Stimulated activated effector memory CD8-positive, alpha-beta T cell treated with anti-CD3 and anti-CD28 coated beads, Interleukin-12 subunit alpha, Interleukin-12 subunit beta, amount 100 ng/mL, for 72 hours (primary cell): ENCODE measurements around the gene NFKB1.
A peak's percentile ranks its signal among the peaks of the same experiment; 100 is the strongest.
"Not testable (repeated sequence)": the region's sequence is repeated elsewhere in the genome, so short reads cannot be mapped to it uniquely, and the experiment has no call there.

Experiments used
- ATAC-seq: fragments of 150-1000 bp; cut with Tn5 transposase; 2 replicates; pipeline ENCODE4 v1.10.0; 2021
- DNase-seq, 2 donors: peaks; one replicate each; pipeline ENCODE4 v3.0.0; 2021 to 2022; ENCODE audit warnings: low spot score in 2 of 2
- H3K27ac Mint-ChIP-seq: one replicate; pipeline ENCODE4 v1.8.0; 2022; ENCODE audit warnings: mild to moderate bottlenecking, mixed read lengths
- H3K36me3 Mint-ChIP-seq: one replicate; pipeline ENCODE4 v1.8.0; 2022; ENCODE audit warnings: mild to moderate bottlenecking, mixed read lengths
- H3K4me1 Mint-ChIP-seq: one replicate; pipeline ENCODE4 v1.8.0; 2022; ENCODE audit warnings: mixed read lengths
- H3K4me3 Mint-ChIP-seq: one replicate; pipeline ENCODE4 v1.8.0; 2022; ENCODE audit warnings: mild to moderate bottlenecking, mixed read lengths
- H3K9me3 Mint-ChIP-seq: one replicate; pipeline ENCODE4 v1.8.0; 2022; ENCODE audit warnings: mixed read lengths

NFKB1 gene

GRCh38 chr4:102604222-102604940 lies 103.2 kb downstream of the NFKB1 start:
- H3K36me3 Mint-ChIP-seq = peaks cover 98% of the 10 kb centered on the region
- no peak overlapping the region for H3K4me3 Mint-ChIP-seq
- peaks cover 40% of the 10 kb centered on the region for H3K4me1 Mint-ChIP-seq
- H3K27ac Mint-ChIP-seq = peak overlapping the region; percentile 74
- ATAC-seq (no peak), DNase-seq (no peak)
- no peaks in the 10 kb centered on the region for H3K9me3 Mint-ChIP-seq

- peaks cover 45% of the 10 kb centered on the region for H3K4me1 Mint-ChIP-seq
These were observed 105.1 kb downstream of the NFKB1 start for GRCh38 chr4:102606261-102606660.

GRCh38 chr4:102606846-102607450 lies 105.8 kb downstream of the NFKB1 start:
- ATAC-seq (no peak), DNase-seq (no peak)
- peaks cover 98% of the 10 kb centered on the region for H3K36me3 Mint-ChIP-seq
- H3K4me1 Mint-ChIP-seq = peaks cover 51% of the 10 kb centered on the region
- no peaks in the 10 kb centered on the region for H3K9me3 Mint-ChIP-seq
- peak overlapping the region; percentile 84 for H3K27ac Mint-ChIP-seq
- no peak overlapping the region for H3K4me3 Mint-ChIP-seq

More at GRCh38 chr4:102606261-102606660, 105.1 kb downstream of the NFKB1 start:
- Mint-ChIP-seq H3K27ac (peak overlapping the region; percentile 84), H3K36me3 (peaks cover 98% of the 10 kb centered on the region), H3K9me3 (no peaks in the 10 kb centered on the region), H3K4me3 (no peak overlapping the region)
- DNase-seq (no peak), ATAC-seq (no peak)

GRCh38 chr4:102608190-102608589 lies 107.0 kb downstream of the NFKB1 start:
- H3K27ac Mint-ChIP-seq = peak overlapping the region; percentile 84

GRCh38 chr4:102610007-102610406 lies 108.8 kb downstream of the NFKB1 start:
- peaks cover 76% of the 10 kb centered on the region for H3K4me1 Mint-ChIP-seq
- H3K4me3 Mint-ChIP-seq = peak overlapping the region; percentile 82
- ATAC-seq (no peak), DNase-seq (no peak)
- H3K9me3 Mint-ChIP-seq = no peaks in the 10 kb centered on the region
- peak overlapping the region; percentile 86 for H3K27ac Mint-ChIP-seq
- peaks cover 98% of the 10 kb centered on the region for H3K36me3 Mint-ChIP-seq

More at GRCh38 chr4:102608190-102608589, 107.0 kb downstream of the NFKB1 start:
- DNase-seq = no peak
- ATAC-seq = peak; percentile 61
- H3K4me3 Mint-ChIP-seq = no peak overlapping the region
- peaks cover 98% of the 10 kb centered on the region for H3K36me3 Mint-ChIP-seq
- H3K9me3 Mint-ChIP-seq = no peaks in the 10 kb centered on the region
- H3K4me1 Mint-ChIP-seq = peaks cover 62% of the 10 kb centered on the region

GRCh38 chr4:102610476-102610875 lies 109.3 kb downstream of the NFKB1 start:
- H3K36me3 Mint-ChIP-seq = peaks cover 98% of the 10 kb centered on the region
- DNase-seq (no peak), ATAC-seq (no peak)
- H3K9me3 Mint-ChIP-seq = no peaks in the 10 kb centered on the region
- H3K27ac Mint-ChIP-seq = peak overlapping the region; percentile 86
- peak overlapping the region; percentile 82 for H3K4me3 Mint-ChIP-seq
- peaks cover 81% of the 10 kb centered on the region for H3K4me1 Mint-ChIP-seq

GRCh38 chr4:102612210-102612609 lies 111.1 kb downstream of the NFKB1 start:
- H3K27ac Mint-ChIP-seq = peak overlapping the region; percentile 94
- ATAC-seq (no peak), DNase-seq (no peak)
- no peaks in the 10 kb centered on the region for H3K9me3 Mint-ChIP-seq
- peak overlapping the region; percentile 82 for H3K4me3 Mint-ChIP-seq
- H3K36me3 Mint-ChIP-seq = peaks cover 100% of the 10 kb centered on the region
- H3K4me1 Mint-ChIP-seq = peaks cover 74% of the 10 kb centered on the region

- Mint-ChIP-seq H3K27ac (peak overlapping the region; percentile 94), H3K4me3 (peak overlapping the region; percentile 82), H3K36me3 (peaks cover 98% of the 10 kb centered on the region), H3K4me1 (peaks cover 67% of the 10 kb centered on the region), H3K9me3 (no peaks in the 10 kb centered on the region)
- ATAC-seq = peak; percentile 87
- peak in 1 of 2 donors; percentile 58 for DNase-seq
These were observed 111.7 kb downstream of the NFKB1 start for GRCh38 chr4:102612824-102613366.

GRCh38 chr4:102614801-102615200 lies 113.6 kb downstream of the NFKB1 start:
- no peak for DNase-seq
- H3K9me3 Mint-ChIP-seq = no peaks in the 10 kb centered on the region
- H3K36me3 Mint-ChIP-seq = peaks cover 93% of the 10 kb centered on the region
- H3K4me1 Mint-ChIP-seq = peaks cover 71% of the 10 kb centered on the region
- ATAC-seq = peak; percentile 61
- H3K4me3 Mint-ChIP-seq = peak overlapping the region; percentile 82
- peak overlapping the region; percentile 94 for H3K27ac Mint-ChIP-seq

GRCh38 chr4:102616636-102617035 lies 115.5 kb downstream of the NFKB1 start:
- no peak for ATAC-seq
- peaks cover 76% of the 10 kb centered on the region for H3K36me3 Mint-ChIP-seq
- no peak for DNase-seq
- H3K4me3 Mint-ChIP-seq = no peak overlapping the region
- no peaks in the 10 kb centered on the region for H3K9me3 Mint-ChIP-seq
- no peak overlapping the region for H3K27ac Mint-ChIP-seq
- H3K4me1 Mint-ChIP-seq = peaks cover 62% of the 10 kb centered on the region

GRCh38 chr4:102619021-102619420 lies 117.9 kb downstream of the NFKB1 start:
- not testable (repeated sequence) for DNase-seq, ATAC-seq, H3K9me3 Mint-ChIP-seq
- Mint-ChIP-seq H3K4me1 (peaks cover 39% of the 10 kb centered on the region), H3K4me3 (peak overlapping the region; percentile 9), H3K36me3 (peaks cover 52% of the 10 kb centered on the region), H3K27ac (peak overlapping the region; percentile 74)

- ATAC-seq = peak; percentile 92
- Mint-ChIP-seq H3K4me1 (peaks cover 38% of the 10 kb centered on the region), H3K27ac (peak overlapping the region; percentile 74), H3K36me3 (peaks cover 44% of the 10 kb centered on the region)
- H3K4me3 Mint-ChIP-seq, DNase-seq, H3K9me3 Mint-ChIP-seq: not testable (repeated sequence)
These were observed 118.8 kb downstream of the NFKB1 start for GRCh38 chr4:102619776-102620631.

- ATAC-seq (peak; percentile 16), DNase-seq (no peak)
- no peak overlapping the region for H3K4me3 Mint-ChIP-seq
- H3K4me1 Mint-ChIP-seq = peaks cover 39% of the 10 kb centered on the region
- peaks cover 40% of the 10 kb centered on the region for H3K36me3 Mint-ChIP-seq
- H3K27ac Mint-ChIP-seq = no peak overlapping the region
- H3K9me3 Mint-ChIP-seq = no peaks in the 10 kb centered on the region
These were observed 119.7 kb downstream of the NFKB1 start for GRCh38 chr4:102620697-102621497.

GRCh38 chr4:102623622-102624021 lies 122.5 kb downstream of the NFKB1 start:
- H3K9me3 Mint-ChIP-seq = no peaks in the 10 kb centered on the region
- DNase-seq (no peak), ATAC-seq (no peak)
- H3K27ac Mint-ChIP-seq = no peak overlapping the region
- H3K4me1 Mint-ChIP-seq = peaks cover 56% of the 10 kb centered on the region
- H3K36me3 Mint-ChIP-seq = peaks cover 18% of the 10 kb centered on the region
- H3K4me3 Mint-ChIP-seq = no peak overlapping the region
